Activated CD4-positive, alpha-beta T cell treated with anti-CD3 and anti-CD28 coated beads for 36 hours (primary cell): ENCODE data around the gene JMJD4. TPM values are rescaled to one million over a fixed set of nuclear protein-coding genes. Genes with fewer than 3 reads are reported as not detected.
A peak's percentile ranks its signal among the peaks of the same experiment; 100 is the strongest.

Experiments
- ATAC-seq: fragments of 200-7000 bp; cut with Tn5 transposase; one replicate; pipeline ENCODE4 v1.10.0; 2021; ENCODE audit warnings: mild to moderate bottlenecking, moderate library complexity
- CTCF ChIA-PET: fragments of 350-600 bp; sonication (Branson Sonifier 250); formaldehyde crosslinking; loops from one replicate; lab custom pipeline; 2021; ENCODE audit warnings: antibody characterized with exemption; lab: Charles Lee
- POLR2A ChIA-PET: fragments of 350-600 bp; sonication (Branson Sonifier 250); formaldehyde crosslinking; loops from one replicate; lab custom pipeline; 2021; ENCODE audit warnings: antibody characterized with exemption, inconsistent platforms; lab: Charles Lee
- DNase-seq: peaks from one replicate; pipeline ENCODE4 v3.0.0-alpha.2; 2020
- H3K27ac Mint-ChIP-seq: one replicate; pipeline ENCODE4 v1.8.0; 2021; ENCODE audit warnings: mixed read lengths
- H3K27me3 Mint-ChIP-seq: one replicate; pipeline ENCODE4 v1.8.0; 2021; ENCODE audit warnings: mixed read lengths
- H3K36me3 Mint-ChIP-seq: one replicate; pipeline ENCODE4 v1.8.0; 2021; ENCODE audit warnings: low read depth, mixed read lengths
- H3K4me1 Mint-ChIP-seq: one replicate; pipeline ENCODE4 v1.8.0; 2021; ENCODE audit warnings: mixed read lengths
- H3K4me3 Mint-ChIP-seq: one replicate; pipeline ENCODE4 v1.8.0; 2021; ENCODE audit warnings: mild to moderate bottlenecking, moderate library complexity, mixed read lengths
- H3K9me3 Mint-ChIP-seq: one replicate; pipeline ENCODE4 v1.8.0; 2021; ENCODE audit warnings: low read depth, mixed read lengths
- intact Hi-C, 2 experiments: fragments of 100-400 bp; cut with DNase I in 1 of 2; cut with micrococcal nuclease in 1 of 2; formaldehyde crosslinking; loops; one replicate each; pipeline versions ENCODE4 v1.14.2 to v1.15.1; 2022 to 2024; cut with DNase I, micrococcal nuclease
- total RNA-seq, 2 experiments: library from RNA; stranded (reverse); gene quantifications; one replicate each; pipeline ENCODE4 v1.2.3, GENCODE V29; 2021

Gene JMJD4
- total RNA-seq, 2 experiments from 2014 or later, result 14.4 to 18.1 TPM

GRCh38 chr1:227729881-227730629 is 5.0 kb downstream of the JMJD4 start:
- intact Hi-C loops, result loop anchor here (2.0 to 10.0 kb wide), 5 partner anchors 55 to 845 kb away; partner anchors contain the start of gene ZNF678 (in 1 of the 2)
- DNase-seq, result peak; percentile 74
- ATAC-seq, result peak; percentile 21
- peaks cover 22% of the 10 kb centered on the region for H3K4me1 Mint-ChIP-seq
- peaks cover 11% of the 10 kb centered on the region for H3K36me3 Mint-ChIP-seq
- H3K27me3 Mint-ChIP-seq, result no peaks in the 10 kb centered on the region
- peak overlapping the region; percentile 31 for H3K27ac Mint-ChIP-seq
- ChIA-PET POLR2A (interaction anchor here (0.6 to 0.7 kb wide), 2 partner anchors 188 to 403 kb away, joined by 3 to 4 read pairs; no protein-coding TSS in a partner anchor), CTCF (interaction anchor here (0.5 to 1.3 kb wide), 4 partner anchors 20 to 153 kb away, joined by 3 to 4 read pairs (median 3); no protein-coding TSS in a partner anchor)
- no peak overlapping the region for H3K4me3 Mint-ChIP-seq
- H3K9me3 Mint-ChIP-seq, result no peaks in the 10 kb centered on the region

GRCh38 chr1:227729144-227729880 is 5.8 kb downstream of the JMJD4 start:
- Mint-ChIP-seq H3K27ac (peak overlapping the region; percentile 42), H3K9me3 (no peaks in the 10 kb centered on the region), H3K4me3 (peak overlapping the region; percentile 76), H3K27me3 (no peaks in the 10 kb centered on the region), H3K36me3 (peaks cover 7% of the 10 kb centered on the region), H3K4me1 (peaks cover 22% of the 10 kb centered on the region)
- POLR2A ChIA-PET, result no interaction called here
- no peak for ATAC-seq
- DNase-seq, result no peak
- intact Hi-C loops, result loop anchor here in 1 of 2 experiments (2.0 kb wide), 1 partner anchor 187 kb away; no protein-coding TSS in a partner anchor
- CTCF ChIA-PET, result interaction anchor here (1.3 kb wide), 1 partner anchor 20 kb away, joined by 4 read pairs; no protein-coding TSS in a partner anchor

DNA sequence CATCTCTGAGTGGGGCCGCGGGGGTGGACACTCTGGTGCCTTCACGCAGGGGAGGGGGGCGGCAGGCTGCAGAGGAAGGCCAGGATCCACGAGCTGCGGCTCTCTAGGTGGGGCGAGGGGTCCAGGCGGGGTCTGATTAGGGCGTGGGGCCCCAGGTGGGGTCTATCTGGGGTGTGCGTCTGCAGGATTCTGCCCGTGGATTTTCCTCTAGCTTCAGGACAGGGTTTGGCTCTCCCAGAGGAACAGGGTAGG is 6.3 kb downstream of the JMJD4 start:
- H3K27ac Mint-ChIP-seq, result peak overlapping the region; percentile 42
- peaks cover 3% of the 10 kb centered on the region for H3K27me3 Mint-ChIP-seq
- ChIA-PET CTCF (no interaction called here), POLR2A (no interaction called here)
- ATAC-seq, result peak; percentile 21
- H3K36me3 Mint-ChIP-seq, result peaks cover 6% of the 10 kb centered on the region
- no peaks in the 10 kb centered on the region for H3K9me3 Mint-ChIP-seq
- peaks cover 21% of the 10 kb centered on the region for H3K4me1 Mint-ChIP-seq
- DNase-seq, result no peak
- peak overlapping the region; percentile 76 for H3K4me3 Mint-ChIP-seq
- intact Hi-C loops, result loop anchor here in 1 of 2 experiments (1.0 to 2.0 kb wide), 5 partner anchors 59 to 437 kb away; partner anchors contain the start of gene ZNF678

DNA sequence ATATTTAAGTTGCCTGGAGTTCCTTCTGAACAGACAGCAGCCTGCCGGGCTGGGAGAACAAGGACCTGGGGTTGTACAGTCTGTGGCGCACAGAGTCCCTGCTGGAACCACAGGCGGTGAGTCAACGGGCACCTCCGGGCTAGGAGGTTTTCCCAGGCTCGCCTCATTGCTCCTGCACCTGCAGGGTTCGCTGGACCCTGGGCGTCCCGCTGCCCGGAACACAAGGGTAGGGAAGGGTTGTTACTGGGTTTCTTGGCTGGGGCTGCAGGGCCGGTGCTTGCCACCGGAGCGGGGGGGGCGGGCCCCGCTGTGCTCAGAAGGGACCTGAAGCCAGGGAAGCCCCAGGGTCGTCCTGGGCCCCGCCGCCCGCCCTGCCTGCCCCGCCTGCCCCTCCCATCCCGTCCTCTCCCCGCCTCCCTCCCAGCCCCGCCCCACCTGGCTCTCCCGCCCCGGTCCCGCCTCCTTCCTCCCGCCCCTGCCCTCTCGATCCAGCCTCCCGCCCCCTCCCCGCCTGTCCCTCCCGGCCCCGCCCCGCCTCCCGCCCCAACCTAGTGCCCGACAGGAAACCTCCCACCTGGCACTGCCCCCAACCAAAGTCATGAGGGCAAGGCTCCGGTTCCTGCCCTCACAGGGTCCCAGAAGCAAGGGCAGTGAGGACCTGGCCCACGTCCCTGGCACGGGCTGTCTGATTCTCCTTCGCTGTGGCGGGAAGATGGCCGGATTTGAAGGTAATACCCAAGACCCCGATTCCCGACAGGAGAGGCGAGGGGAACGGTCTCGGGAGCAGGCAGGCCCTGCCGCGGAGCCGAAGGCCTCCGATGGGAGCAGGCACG is 6.8 kb downstream of the JMJD4 start:
- Mint-ChIP-seq H3K27ac (peak overlapping the region; percentile 81), H3K4me1 (peaks cover 16% of the 10 kb centered on the region), H3K4me3 (peak overlapping the region; percentile 76), H3K9me3 (peaks cover 1% of the 10 kb centered on the region), H3K27me3 (peaks cover 3% of the 10 kb centered on the region), H3K36me3 (peaks cover under 1% of the 10 kb centered on the region)
- CTCF ChIA-PET, result no interaction called here
- intact Hi-C loops, result loop anchor here in 1 of 2 experiments (1.0 to 2.0 kb wide), 5 partner anchors 60 to 438 kb away; partner anchors contain the start of gene ZNF678
- peak; percentile 62 for ATAC-seq
- POLR2A ChIA-PET, result no interaction called here
- DNase-seq, result peak; percentile 89

DNA sequence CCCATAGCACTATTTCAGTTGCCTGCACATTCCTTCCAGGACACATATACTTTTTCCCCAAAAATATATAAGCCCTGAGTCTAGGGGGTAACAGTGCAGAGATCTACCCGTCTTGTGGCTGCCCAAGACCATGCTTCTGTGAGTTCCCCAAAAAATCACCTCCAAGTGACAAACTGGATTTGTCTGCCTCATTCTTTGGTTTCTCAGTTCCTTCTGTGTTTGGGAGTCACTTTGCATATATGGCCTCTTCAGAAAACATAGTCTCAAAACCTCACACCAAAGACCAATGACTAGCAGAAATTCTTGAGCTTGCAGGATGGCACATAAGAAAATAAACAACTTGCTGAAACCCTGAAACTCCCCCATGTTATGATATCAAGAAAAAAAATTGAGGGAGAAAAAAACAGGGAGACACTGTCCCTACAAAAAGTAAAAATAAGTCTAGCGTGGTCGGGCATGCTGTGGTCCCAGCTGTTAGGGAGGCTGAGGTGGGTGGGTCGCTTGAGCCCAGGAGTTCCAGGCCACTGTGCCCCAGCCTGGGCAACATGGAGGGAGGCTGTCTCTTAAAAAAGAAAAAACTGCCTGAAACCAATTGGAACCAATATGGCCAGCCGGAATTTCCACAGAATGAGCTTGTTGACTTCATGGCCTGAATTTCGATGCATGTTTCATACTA is 8.0 kb downstream of the JMJD4 start:
- peaks cover 4% of the 10 kb centered on the region for H3K36me3 Mint-ChIP-seq
- H3K4me3 Mint-ChIP-seq, result peak overlapping the region; percentile 64
- H3K9me3 Mint-ChIP-seq, result peaks cover 9% of the 10 kb centered on the region
- H3K27ac Mint-ChIP-seq, result no peak overlapping the region
- POLR2A ChIA-PET, result no interaction called here
- peaks cover 3% of the 10 kb centered on the region for H3K27me3 Mint-ChIP-seq
- ATAC-seq, result no peak
- CTCF ChIA-PET, result no interaction called here
- H3K4me1 Mint-ChIP-seq, result peaks cover 15% of the 10 kb centered on the region
- intact Hi-C loops, result no loop called here
- DNase-seq, result no peak

DNA sequence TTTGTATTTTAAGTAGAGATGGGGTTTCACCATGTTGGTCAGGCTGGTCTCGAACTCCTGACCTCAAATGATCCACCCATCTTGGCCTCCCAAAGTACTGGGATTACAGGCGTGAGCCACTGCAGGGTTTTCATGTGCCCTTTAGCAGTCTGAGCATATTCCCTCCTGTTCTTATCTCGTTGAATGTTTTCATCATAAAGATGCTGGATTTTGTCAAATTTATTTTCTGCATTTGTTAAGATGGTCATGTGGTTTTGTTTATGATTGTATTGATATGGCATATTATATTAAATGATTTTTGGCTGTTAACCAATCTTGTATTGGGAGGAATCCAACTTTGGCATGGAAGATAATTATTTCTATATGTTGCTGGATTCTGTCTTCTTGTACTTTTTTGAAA is 8.8 kb downstream of the JMJD4 start:
- Mint-ChIP-seq H3K36me3 (peaks cover 10% of the 10 kb centered on the region), H3K9me3 (peaks cover 14% of the 10 kb centered on the region), H3K4me1 (peaks cover 15% of the 10 kb centered on the region), H3K4me3 (no peak overlapping the region), H3K27me3 (peaks cover 3% of the 10 kb centered on the region), H3K27ac (no peak overlapping the region)
- DNase-seq (no peak), ATAC-seq (no peak)
- intact Hi-C loops, result no loop called here
- ChIA-PET POLR2A (no interaction called here), CTCF (no interaction called here)

DNA sequence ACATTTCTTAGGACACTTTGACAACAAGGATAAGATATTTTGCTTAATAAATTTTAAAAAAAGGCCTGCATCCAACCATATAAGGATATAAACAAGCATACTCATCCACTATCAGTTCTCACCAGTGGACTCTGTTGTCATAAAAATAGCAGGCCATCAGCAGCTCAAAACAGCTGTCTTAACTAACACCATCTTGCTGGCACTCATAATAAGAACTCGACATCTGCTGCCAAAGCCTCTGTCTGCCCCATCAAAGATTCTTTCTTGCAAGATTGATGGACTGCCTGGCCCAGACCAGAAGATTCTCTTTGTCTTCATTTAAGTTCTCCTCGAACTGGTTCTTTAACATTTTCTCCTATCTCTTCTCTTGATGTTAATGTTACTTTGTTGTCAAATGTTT is 10.1 kb downstream of the JMJD4 start:
- Mint-ChIP-seq H3K4me3 (no peak overlapping the region), H3K27ac (no peak overlapping the region), H3K27me3 (peaks cover 3% of the 10 kb centered on the region), H3K4me1 (peaks cover 13% of the 10 kb centered on the region), H3K9me3 (peaks cover 21% of the 10 kb centered on the region), H3K36me3 (peaks cover 13% of the 10 kb centered on the region)
- CTCF ChIA-PET, result no interaction called here
- intact Hi-C loops, result no loop called here
- POLR2A ChIA-PET, result no interaction called here
- ATAC-seq (no peak), DNase-seq (no peak)

GRCh38 chr1:227723474-227723873 is 11.6 kb downstream of the JMJD4 start:
- ChIA-PET POLR2A (interaction anchor here (0.7 kb wide), 1 partner anchor 458 kb away, joined by 4 read pairs; no protein-coding TSS in a partner anchor), CTCF (interaction anchor here (0.9 kb wide), 1 partner anchor 181 kb away, joined by 3 read pairs; no protein-coding TSS in a partner anchor)
- peaks cover 13% of the 10 kb centered on the region for H3K36me3 Mint-ChIP-seq
- peaks cover 4% of the 10 kb centered on the region for H3K4me1 Mint-ChIP-seq
- peaks cover 33% of the 10 kb centered on the region for H3K9me3 Mint-ChIP-seq
- no peak overlapping the region for H3K4me3 Mint-ChIP-seq
- H3K27me3 Mint-ChIP-seq, result peaks cover 3% of the 10 kb centered on the region
- no peak overlapping the region for H3K27ac Mint-ChIP-seq
- intact Hi-C loops, result no loop called here
- ATAC-seq (no peak), DNase-seq (no peak)

DNA sequence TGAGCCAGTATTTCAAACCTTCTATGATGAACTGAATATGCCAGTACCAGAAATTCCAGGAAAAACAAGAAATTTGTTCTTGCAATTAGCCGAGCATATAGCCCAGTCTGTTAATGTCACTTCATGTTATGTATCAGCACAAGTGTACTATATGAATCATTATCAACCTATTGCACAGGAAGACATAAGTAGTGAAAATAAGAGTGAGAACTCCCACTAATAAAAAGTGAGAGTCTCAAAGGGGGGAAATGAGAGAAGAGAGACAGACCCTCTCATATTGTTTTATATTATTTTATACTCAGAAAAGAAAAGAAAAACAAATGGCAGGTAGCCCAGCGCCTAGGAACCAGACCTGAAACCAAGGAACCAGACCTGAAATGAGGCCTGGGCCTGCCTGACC is 16.2 kb downstream of the JMJD4 start:
- Mint-ChIP-seq H3K27ac (no peak overlapping the region), H3K27me3 (no peaks in the 10 kb centered on the region), H3K36me3 (peaks cover 18% of the 10 kb centered on the region), H3K4me1 (no peaks in the 10 kb centered on the region), H3K4me3 (no peak overlapping the region), H3K9me3 (peaks cover 59% of the 10 kb centered on the region)
- ATAC-seq (no peak), DNase-seq (no peak)
- POLR2A ChIA-PET, result no interaction called here
- CTCF ChIA-PET, result no interaction called here
- intact Hi-C loops, result no loop called here

GRCh38 chr1:227712648-227713047 is 22.5 kb downstream of the JMJD4 start:
- CTCF ChIA-PET, result no interaction called here
- Mint-ChIP-seq H3K36me3 (peaks cover 5% of the 10 kb centered on the region), H3K4me1 (peaks cover 6% of the 10 kb centered on the region), H3K27me3 (no peaks in the 10 kb centered on the region), H3K27ac (no peak overlapping the region), H3K4me3 (no peak overlapping the region), H3K9me3 (peaks cover 35% of the 10 kb centered on the region)
- ATAC-seq (no peak), DNase-seq (no peak)
- POLR2A ChIA-PET, result no interaction called here
- intact Hi-C loops, result no loop called here
